GM12875 (cell line): ENCODE results near the gene MET.

Experiments
- H3K4me3 ChIP-seq: one replicate; pipeline ENCODE4 v1.5.1; 2011; ENCODE audit warnings: low read depth, low read length, control low read depth
- TF ChIP-seq, protein P1 (sequence below): IDR thresholded peaks from 2 replicates; pipeline ENCODE4 v1.5.1; 2011; ENCODE audit warnings: low read depth, mild to moderate bottlenecking, control low read depth, inconsistent platforms, low read length, moderate library complexity, borderline replicate concordance; ENCODE audit not compliant: insufficient read depth

MET gene

DNA sequence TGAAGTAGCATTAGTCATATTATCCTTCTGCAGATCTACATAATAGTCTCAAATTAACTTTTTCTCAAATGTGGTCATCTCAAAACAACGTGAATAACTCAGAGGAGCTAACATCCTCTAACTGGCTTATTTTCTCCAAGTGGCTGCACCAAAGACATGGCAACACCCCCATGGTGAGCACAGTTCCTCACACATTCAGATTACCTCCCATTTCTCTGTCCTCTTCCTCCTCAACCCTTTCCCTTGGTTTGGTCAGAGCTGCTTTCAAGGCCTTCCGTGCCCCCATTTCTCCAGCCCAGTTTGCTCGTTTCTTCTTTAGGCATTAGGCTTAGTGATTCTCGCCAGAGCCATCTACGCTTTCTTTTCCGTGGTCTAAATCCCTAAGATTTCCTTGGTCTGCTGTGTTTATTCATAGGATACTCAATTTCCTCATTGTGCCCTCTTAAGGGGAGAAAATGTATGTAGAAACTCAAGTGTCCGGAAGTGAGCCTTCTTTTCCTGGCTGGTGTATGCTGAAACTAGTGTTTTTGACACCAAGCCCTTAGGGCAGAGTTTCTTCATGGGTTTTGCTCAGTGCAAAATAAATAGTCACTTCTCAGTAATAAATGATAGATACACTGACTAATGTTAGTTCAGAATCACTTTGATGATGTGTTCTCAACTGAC lies 2.6 kb downstream of the MET start:
- TF ChIP-seq, protein P1, sequence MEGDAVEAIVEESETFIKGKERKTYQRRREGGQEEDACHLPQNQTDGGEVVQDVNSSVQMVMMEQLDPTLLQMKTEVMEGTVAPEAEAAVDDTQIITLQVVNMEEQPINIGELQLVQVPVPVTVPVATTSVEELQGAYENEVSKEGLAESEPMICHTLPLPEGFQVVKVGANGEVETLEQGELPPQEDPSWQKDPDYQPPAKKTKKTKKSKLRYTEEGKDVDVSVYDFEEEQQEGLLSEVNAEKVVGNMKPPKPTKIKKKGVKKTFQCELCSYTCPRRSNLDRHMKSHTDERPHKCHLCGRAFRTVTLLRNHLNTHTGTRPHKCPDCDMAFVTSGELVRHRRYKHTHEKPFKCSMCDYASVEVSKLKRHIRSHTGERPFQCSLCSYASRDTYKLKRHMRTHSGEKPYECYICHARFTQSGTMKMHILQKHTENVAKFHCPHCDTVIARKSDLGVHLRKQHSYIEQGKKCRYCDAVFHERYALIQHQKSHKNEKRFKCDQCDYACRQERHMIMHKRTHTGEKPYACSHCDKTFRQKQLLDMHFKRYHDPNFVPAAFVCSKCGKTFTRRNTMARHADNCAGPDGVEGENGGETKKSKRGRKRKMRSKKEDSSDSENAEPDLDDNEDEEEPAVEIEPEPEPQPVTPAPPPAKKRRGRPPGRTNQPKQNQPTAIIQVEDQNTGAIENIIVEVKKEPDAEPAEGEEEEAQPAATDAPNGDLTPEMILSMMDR: no peak
- no peak overlapping the region for H3K4me3 ChIP-seq

DNA sequence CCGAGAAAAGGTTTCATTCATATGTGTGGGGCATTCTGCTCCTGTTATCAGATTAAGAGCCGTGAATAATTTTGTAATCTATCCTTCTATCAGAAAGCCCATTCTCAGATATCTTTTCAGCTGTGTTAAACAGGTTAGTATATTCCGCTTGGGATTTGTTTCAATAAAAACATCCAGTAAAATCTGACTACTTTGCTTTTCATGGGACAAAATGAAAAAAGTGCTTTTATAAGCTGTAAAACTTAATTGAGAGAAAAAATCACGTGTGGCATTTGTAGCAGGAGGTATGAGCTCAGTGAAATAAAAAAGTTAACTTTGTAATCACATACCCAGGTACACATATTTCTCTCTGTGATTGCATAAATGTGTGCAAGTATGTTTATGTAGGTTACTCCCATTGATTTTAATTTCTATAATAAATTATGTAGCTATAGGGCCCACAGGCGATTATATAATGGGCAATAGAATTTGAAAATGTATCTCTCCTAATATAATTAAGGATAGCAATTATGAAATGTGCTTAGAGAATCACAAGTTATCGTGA lies 3.9 kb downstream of the MET start:
- TF ChIP-seq, protein P1: no peak
- H3K4me3 ChIP-seq: no peak overlapping the region

DNA sequence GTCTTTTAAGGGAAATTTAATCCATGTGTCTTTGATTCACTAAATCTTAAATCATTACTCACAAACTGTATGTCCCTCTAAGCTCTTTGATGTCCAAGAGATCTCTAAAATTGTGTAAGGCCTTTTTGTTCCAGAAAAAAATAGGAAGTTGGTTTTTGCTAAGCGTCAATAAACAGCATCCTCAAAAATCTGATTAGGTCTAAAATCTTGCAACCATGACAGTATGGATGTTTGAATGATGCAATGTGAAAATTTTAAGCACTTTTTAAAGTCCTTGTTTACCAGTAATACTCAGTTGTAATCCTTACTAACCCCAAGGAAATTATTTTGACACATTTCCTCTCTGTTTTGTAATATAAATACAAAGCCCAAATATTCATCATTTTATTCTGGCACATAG lies 6.8 kb downstream of the MET start:
- TF ChIP-seq, protein P1: no peak
- no peak overlapping the region for H3K4me3 ChIP-seq

DNA sequence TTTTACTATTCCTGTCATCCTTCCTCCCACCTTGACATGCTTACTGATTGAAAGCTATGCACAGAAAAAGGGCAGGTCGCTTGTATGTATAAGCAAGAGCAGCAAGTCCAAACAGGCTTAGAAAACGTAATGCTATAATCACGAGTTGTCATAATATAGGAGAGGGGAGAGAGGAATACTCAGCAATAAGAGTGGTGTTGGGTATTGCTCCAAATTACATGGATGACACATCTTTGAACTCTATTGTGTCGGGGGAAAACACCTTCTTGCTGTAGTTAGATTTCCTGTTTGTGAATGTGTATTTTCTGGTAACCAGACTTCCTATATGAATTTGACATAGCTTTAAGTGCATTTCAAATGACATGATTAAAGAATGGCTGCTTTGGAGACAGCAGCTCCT lies 7.5 kb downstream of the MET start:
- H3K4me3 ChIP-seq: no peak overlapping the region
- TF ChIP-seq, protein P1: no peak

DNA sequence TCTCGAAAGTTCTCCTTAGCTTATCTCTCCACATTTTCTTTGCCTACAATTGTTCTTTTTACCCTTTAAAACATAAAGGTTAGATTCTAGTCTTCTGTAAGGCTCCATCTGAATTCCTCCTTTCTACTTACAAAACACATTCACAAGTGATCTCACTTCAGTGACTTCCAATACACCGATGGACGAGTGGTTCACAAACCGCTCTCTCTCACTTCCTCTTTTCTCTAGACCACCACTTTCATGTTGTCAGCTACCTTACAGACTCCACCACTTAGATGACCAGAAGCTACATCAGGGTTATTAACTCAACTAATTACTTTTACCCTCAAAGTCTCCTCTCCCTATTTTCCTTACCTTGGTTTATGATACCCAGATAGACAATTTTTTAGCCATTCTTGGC lies 11.8 kb downstream of the MET start:
- TF ChIP-seq, protein P1: no peak
- no peak overlapping the region for H3K4me3 ChIP-seq

DNA sequence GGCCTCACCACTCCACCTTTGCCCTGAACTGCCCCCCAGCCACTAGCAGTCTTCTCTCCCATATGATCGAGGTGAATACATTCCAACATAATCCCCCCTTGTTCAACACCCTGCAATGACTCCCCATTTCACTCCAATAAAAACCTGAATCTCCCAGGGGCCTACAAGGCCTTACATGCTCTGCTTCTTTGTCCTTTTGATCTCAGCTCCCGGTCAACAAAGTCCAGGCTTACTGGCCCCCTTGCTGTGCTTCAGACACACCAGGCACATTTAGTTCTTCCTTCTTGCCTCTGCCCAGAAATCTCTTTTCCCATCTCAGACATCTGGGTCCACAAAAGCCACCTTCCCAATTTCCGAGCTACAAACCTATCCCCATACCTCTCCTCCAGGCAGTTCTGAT lies 14.0 kb downstream of the MET start:
- H3K4me3 ChIP-seq: no peak overlapping the region
- TF ChIP-seq, protein P1: no peak

DNA sequence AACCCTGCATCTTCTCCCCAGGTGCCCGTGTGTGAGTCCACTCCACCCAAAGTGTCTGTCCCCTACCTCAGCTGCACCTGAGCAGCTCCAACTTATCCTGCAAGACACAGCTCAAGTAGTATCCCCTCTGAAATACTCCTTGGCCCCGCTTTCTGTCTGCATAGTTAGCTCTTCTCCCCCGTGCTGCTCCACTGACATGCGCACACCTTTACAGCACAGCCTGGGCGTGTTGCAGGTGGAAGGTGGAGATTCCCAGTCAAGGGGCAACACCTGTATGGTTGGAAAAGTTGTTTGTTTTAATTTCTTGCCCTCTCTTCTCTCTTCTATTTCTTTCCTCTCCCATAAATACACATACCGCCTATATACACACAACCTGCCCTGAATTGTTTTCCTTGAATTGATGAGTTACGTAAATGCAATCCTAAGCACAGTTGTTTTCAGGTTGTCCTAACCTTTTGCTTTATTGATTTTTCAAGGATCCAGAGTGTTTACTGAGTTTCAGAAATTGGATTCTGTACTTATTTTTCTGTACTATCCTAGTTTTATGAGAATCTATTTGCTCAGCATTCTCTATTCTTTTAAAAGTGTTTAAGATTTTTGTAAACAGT lies 14.9 kb downstream of the MET start:
- TF ChIP-seq, protein P1: no peak
- H3K4me3 ChIP-seq: no peak overlapping the region
